ENCODE measurements around the gene CACNA1I.

GRCh38 chr22:39679652-39680051 lies 109.1 kb downstream of the CACNA1I start:
- TF ChIP-seq REST (IDR thresholded peaks at IDR 0.05; ENCODE audit: low read depth) (no peak), CEBPB (IDR thresholded peaks at IDR 0.05) (no peak), TEAD4 (IDR thresholded peaks at IDR 0.05) (no peak), EGR1 (IDR thresholded peaks at IDR 0.05) (no peak), MAX (IDR thresholded peaks at IDR 0.05) (no peak), FOXM1 (IDR thresholded peaks at IDR 0.05; ENCODE audit: borderline replicate concordance, low read depth) (no peak)

Measured in Ishikawa (cell line).